ENCODE measurements around the gene CRACR2B.

CRACR2B gene

DNA sequence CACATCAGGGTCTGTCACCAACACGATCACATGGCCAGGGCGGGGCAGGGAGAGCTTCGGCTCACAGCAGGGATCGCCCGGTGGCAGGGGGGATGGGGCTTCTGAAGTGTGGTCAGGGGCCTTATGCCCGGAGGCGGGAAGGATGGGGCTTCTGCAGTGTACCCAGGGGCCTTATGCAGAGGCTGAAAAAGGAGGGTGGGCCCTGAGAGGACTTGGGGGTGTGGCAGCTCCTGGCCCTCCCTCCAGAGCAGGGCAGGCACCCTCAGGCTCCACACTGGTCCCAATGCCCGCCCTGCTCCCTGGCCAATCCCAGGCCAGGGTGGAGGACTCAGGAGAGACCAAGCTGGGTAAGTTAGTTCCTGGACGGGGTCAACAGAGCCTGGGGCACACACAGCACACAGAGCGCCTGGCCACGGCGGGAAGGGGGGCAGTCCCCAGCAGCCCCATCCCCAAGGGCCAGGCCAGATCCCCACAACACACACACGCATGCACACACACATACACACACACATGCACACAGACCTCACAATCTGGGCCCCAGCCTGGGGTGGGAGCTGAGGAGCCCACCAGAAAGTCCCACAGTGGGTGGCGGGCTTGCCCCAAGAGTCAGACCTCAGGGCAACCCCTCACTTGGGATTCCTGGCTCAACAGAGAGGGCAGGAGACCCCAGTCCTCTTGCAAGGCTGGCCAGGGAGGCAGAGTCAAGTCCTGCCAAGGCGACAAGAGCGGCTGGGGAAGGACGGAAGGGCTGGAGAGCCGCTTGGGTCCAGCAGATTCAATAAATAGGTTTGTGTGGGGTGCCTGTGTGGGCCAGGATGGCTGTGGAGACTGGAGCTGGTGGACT is 36.8 kb upstream of the CRACR2B start:
- TF ChIP-seq GATA2 (IDR thresholded peaks at IDR 0.05; ENCODE audit: low read depth, low read length) (no peak), GATA3 (IDR thresholded peaks at IDR 0.05; ENCODE audit: low read depth, low read length) (no peak)

DNA sequence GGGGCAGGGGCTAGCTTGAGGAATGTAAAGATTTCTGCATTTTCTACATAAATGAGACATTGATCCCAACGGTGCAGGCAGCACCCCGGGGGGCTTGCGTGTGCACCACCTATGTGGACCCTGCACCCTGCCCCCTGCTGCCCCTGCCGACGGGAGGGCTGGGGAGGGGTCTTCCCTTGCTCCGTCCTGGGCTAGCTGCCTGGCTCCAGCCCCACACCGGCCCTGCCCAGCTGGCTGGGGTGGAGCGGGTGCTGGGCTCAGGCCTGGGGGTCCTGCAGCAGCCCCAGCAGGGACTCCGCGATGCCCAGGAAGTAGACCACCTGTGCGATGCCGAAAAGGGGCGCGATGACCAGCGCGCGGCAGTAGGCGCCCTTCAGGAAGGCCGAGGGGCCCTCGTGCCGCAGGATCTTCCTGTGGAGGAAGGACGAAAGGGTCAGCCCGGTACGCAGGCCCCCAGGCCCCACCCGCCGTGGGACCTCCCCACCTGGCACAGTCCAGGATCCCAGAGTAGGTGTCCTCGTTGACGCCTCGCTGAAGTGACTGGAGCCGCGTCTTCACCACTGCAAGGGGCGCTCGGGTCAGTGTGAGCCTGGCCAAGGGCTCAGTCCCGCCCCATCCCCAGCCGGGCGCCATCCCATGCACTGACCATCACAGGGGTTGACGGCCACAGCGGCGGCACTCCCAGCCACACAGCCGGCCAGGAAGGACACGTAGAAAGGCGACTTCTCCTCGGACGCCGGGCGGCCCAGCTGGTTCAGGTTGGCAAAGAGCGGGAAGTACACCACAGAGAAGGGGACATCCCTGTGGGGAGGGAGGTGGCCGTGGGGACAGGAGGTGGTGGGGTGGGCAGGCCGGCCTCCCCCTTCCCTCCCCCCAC is 35.8 kb upstream of the CRACR2B start:
- TF ChIP-seq GATA3 (IDR thresholded peaks at IDR 0.05; ENCODE audit: low read depth, low read length) (no peak), GATA2 (IDR thresholded peaks at IDR 0.05; ENCODE audit: low read depth, low read length) (no peak)

GRCh38 chr11:792535-792821 is 35.2 kb upstream of the CRACR2B start:
- TF ChIP-seq GATA2 (IDR thresholded peaks at IDR 0.05; ENCODE audit: low read depth, low read length) = no peak
- no peak for TF ChIP-seq GATA3 (IDR thresholded peaks at IDR 0.05; ENCODE audit: low read depth, low read length)

DNA sequence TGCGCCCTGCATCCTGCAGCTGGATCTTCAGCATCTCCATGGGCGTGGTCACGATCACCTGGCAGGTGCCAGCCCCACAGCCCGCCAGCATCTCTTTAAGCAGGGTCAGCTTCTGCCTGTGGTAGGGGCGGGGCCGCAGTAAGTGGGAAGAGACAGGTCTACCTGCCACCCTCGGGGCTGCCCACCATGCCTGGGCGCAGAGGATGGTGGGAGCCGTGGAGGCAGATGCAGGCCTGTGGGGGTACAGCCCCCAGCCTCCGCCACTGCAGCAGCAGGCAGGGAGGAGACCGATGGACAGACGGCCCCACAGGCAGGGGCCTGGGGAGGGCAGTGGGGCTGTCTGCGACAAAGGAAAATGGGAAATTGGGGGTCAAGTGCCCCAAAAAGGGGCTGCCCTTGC is 34.8 kb upstream of the CRACR2B start:
- TF ChIP-seq GATA3 (IDR thresholded peaks at IDR 0.05; ENCODE audit: low read depth, low read length) = no peak
- no peak for TF ChIP-seq GATA2 (IDR thresholded peaks at IDR 0.05; ENCODE audit: low read depth, low read length)

- TF ChIP-seq GATA2 (IDR thresholded peaks at IDR 0.05; ENCODE audit: low read depth, low read length) (no peak), GATA3 (IDR thresholded peaks at IDR 0.05; ENCODE audit: low read depth, low read length) (no peak)
Observed at GRCh38 chr11:793556-793955, 34.2 kb upstream of the CRACR2B start.

GRCh38 chr11:794013-794765 is 33.5 kb upstream of the CRACR2B start:
- TF ChIP-seq GATA2 (IDR thresholded peaks at IDR 0.05; ENCODE audit: low read depth, low read length) = no peak
- TF ChIP-seq GATA3 (IDR thresholded peaks at IDR 0.05; ENCODE audit: low read depth, low read length) = no peak

DNA sequence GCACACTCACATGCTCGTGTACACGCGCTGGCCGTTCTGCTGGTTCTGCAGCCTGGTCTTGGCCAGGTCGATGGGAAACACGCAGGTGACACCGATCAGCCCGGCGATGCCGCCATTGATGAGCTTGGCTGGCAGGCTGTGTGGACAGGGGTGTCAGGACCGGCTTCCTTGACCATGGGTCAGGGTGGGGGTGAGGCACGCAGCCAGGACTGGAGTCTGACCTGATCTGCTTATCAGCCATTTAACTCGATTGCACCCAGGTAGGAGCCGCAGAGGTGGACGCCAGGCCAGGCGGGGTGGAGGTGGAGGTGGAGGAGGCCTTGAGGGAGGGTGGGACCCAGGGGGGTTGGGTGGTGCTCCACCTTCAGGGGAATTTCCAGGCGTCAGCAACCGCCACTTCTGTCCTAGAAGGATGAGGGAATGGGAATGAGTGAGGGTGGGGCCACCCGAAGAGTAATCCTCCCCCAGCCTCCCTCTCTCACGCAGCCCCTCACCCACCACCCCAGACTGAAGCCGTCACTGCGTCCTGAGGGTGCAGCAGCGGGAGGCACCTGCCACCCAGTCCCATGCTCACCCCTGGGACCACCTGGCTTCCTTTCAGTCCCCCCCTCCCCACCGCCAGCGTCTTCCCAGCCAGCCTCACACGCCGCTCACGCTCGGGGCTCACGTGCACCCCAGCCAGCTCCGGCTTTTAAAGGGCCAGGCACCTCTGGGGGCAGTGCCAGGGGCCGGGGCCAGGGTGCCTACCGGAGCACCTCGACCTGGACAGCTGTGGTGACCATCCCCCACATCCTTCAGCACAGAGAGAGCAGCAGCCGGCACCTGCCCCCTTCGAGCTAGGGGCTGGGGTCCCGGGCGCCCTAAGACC is 32.7 kb upstream of the CRACR2B start:
- TF ChIP-seq GATA3 (IDR thresholded peaks at IDR 0.05; ENCODE audit: low read depth, low read length) = no peak
- no peak for TF ChIP-seq GATA2 (IDR thresholded peaks at IDR 0.05; ENCODE audit: low read depth, low read length)

DNA sequence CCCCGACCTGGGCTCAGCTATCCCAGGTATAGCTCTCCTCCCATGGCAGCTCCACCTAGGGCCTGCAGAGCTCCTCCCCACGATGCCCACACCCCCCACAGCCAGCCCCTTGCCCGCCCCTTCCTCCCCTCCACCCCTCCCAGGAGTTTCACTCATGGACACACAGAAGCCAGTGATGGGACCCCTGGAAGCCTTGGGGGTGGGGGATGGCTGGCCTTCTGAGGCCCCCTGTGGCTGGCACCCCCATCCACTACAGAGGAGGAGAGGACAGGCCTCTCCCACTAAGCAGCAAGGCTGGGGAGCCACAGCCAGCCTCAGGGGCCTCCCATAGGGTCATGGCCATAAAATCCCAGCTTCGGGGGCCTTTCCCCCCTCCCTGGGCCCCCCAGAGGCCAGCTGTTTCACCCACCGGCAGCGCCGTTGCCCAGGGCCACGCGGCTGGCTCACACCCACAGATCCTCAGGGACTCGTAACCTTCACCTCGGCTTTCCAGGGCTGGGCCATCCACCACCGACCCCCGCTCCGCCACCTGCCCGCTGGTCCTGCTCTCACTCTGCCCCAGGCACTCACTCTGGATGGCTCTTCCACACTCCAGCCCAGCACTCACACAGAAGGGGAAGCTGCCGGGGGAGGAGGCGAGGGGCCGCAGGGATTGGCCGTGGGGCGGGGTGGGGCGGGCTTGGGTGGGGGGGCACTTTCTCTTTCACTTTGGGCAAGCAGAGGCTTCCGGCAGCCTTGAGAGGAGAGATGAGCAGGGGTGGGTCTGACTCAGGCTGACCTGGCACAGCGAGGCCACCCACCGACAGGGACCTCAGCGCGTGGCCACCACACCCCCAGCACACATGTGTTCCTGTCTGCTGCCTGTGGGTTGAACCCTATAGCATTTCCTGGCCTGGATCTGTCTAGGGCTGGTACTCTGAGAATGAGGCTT is 31.8 kb upstream of the CRACR2B start:
- TF ChIP-seq GATA3 (IDR thresholded peaks at IDR 0.05; ENCODE audit: low read depth, low read length) = no peak
- no peak for TF ChIP-seq GATA2 (IDR thresholded peaks at IDR 0.05; ENCODE audit: low read depth, low read length)

DNA sequence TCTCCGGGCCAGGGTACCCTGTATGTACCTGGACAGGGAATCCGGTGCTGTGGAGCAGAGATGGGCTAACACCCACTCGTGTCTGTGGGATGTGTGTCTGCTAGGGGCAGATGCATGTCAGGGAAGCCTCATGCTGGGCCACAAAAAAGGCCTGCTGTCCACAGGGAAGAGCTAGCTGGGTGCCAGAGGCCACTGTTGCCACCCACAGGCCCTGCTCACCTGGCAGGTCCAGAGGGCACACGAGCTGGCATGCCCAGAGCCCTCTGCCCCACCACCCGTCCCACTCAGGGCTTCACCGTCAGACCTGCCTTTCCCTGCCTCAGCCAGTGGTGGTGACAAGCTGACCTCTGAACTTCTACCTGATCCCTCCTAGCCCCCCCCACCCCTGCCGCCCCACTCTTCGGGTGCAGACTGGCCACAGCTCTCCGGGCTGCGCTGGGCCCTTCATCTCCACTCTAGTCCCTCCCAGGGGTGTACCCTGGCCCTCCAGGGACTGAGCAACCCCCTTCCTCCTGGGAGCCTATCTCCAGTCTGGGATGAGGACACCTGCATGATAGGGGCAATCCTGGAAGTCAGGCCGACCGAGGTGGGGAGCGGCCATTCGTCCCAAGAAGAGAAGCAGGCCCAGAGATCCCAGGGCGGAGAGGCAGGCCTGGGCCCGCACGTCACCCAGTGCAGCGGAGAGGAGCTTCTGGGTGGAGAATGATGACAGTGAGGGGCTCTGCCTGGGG is 31.0 kb upstream of the CRACR2B start:
- TF ChIP-seq GATA3 (IDR thresholded peaks at IDR 0.05; ENCODE audit: low read depth, low read length) (no peak), GATA2 (IDR thresholded peaks at IDR 0.05; ENCODE audit: low read depth, low read length) (no peak)

DNA sequence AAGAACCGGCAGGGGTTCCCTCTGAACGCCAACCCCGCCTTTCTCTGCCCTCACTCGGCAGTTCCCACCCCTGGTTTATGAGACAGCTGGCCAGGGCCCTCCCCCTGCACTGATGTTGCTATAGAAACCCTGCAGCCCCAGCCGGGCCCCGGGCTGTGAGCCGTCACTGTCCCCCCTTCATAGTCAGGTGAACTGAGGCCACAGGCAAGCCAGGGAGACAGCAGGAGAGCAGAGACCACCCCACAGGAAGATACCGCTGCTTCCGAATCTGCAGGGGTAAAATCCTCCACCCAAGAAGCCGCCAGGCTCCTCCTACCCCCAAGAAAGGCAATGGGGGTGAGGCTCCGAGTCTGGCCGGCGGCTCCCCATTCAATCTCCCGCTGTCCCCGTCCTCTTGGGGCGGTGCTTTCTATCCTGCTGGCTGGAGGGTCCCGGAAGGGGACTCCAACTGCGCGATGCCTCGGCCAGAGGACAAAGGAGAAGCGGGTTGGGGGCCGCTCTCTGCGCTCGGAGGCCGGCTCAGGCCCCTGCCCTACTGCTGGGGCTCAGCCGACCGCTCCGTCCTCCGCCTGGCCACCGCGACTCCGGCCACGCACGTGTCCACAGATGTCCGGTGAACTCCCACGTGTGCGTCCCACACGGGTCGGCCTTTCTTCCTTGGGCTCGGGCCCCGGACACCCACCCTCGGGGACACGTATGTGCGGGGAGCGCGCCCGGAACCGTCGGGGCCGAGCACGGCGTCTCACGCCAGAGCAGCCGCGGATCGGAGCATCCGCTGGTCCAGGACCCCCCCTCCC is 30.2 kb upstream of the CRACR2B start:
- no peak for TF ChIP-seq GATA3 (IDR thresholded peaks at IDR 0.05; ENCODE audit: low read depth, low read length)
- no peak for TF ChIP-seq GATA2 (IDR thresholded peaks at IDR 0.05; ENCODE audit: low read depth, low read length)

GRCh38 chr11:798093-798713 is 29.5 kb upstream of the CRACR2B start, which contains the start of gene SLC25A22:
SLC25A22 (minus strand) TSS chr11:798281; CDS start chr11:795006, 3,275 bp downstream.
- TF ChIP-seq GATA2 (IDR thresholded peaks at IDR 0.05; ENCODE audit: low read depth, low read length) = no peak
- no peak for TF ChIP-seq GATA3 (IDR thresholded peaks at IDR 0.05; ENCODE audit: low read depth, low read length)
